CD14-positive monocyte (primary cell): ENCODE measurements around the gene EPHA4. TPM values are rescaled to one million over a fixed set of nuclear protein-coding genes. Genes with fewer than 3 reads are reported as not detected.

Source experiments
- DNase-seq, 3 donors: peaks; one replicate each; pipeline ENCODE4 v3.0.0-alpha.2; 2011 to 2022
- H2AFZ ChIP-seq: 2 replicates; pipeline ENCODE4 v1.6.0; 2012; ENCODE audit warnings: mild to moderate bottlenecking, low read depth, low read length, inconsistent platforms; ENCODE audit not compliant: insufficient read depth, poor library complexity, severe bottlenecking
- H3K27ac ChIP-seq, 2 donors: 1 replicate in 1 of 2; 2 replicates in 1 of 2; pipeline ENCODE4 v1.5.1; 2012 to 2013; ENCODE audit warnings: low read length in 2 of 2, control low read depth in 1 of 2, inconsistent platforms in 1 of 2, low read depth in 1 of 2, mild to moderate bottlenecking in 1 of 2
- H3K27me3 ChIP-seq, 2 donors: one replicate each; pipeline versions ENCODE4 v1.6.0 to v1.6.1; 2011 to 2013; ENCODE audit warnings: low read length in 2 of 2; ENCODE audit not compliant: control insufficient read depth in 2 of 2, insufficient read depth in 2 of 2
- H3K36me3 ChIP-seq, 2 donors: replicated peaks in 1 of 2; 1 replicate in 1 of 2; 2 replicates in 1 of 2; pipeline versions ENCODE4 v1.5.1 to v1.6.1; 2012 to 2013; ENCODE audit warnings: low read length in 2 of 2, control low read depth in 1 of 2, inconsistent platforms in 1 of 2, mild to moderate bottlenecking in 1 of 2; ENCODE audit not compliant: insufficient read depth in 2 of 2, control insufficient read depth in 1 of 2
- H3K4me1 ChIP-seq, 2 donors: 1 replicate in 1 of 2; 2 replicates in 1 of 2; pipeline versions ENCODE4 v1.5.1 to v1.6.1; 2012 to 2013; ENCODE audit warnings: low read length in 2 of 2, control low read depth in 1 of 2, inconsistent platforms in 1 of 2, mild to moderate bottlenecking in 1 of 2, moderate library complexity in 1 of 2; ENCODE audit not compliant: insufficient read depth in 2 of 2, control insufficient read depth in 1 of 2
- H3K4me2 ChIP-seq: replicated peaks from 2 replicates; pipeline ENCODE3; 2012; ENCODE audit warnings: low read length, moderate library complexity, mild to moderate bottlenecking; ENCODE audit not compliant: poor library complexity, severe bottlenecking; ENCODE audit errors: extremely low read depth
- H3K4me3 ChIP-seq, 3 experiments: fragments of 200-600 bp in 1 of 3; sonication (generic) in 1 of 3; replicated peaks in 1 of 3; 1 replicate in 2 of 3; 2 replicates in 1 of 3; pipeline ENCODE4 v1.5.1; 2011 to 2013; ENCODE audit warnings: low read length in 3 of 3, mild to moderate bottlenecking in 3 of 3, control low read depth in 2 of 3, low read depth in 2 of 3, inconsistent platforms in 1 of 3, moderate library complexity in 1 of 3
- H3K79me2 ChIP-seq: 2 replicates; pipeline ENCODE4 v1.6.0; 2012; ENCODE audit warnings: mild to moderate bottlenecking, control low read depth, inconsistent platforms, low read length, moderate library complexity; ENCODE audit not compliant: insufficient read depth
- H3K9ac ChIP-seq: 2 replicates; pipeline ENCODE4 v1.6.0; 2017; ENCODE audit warnings: low read length, mild to moderate bottlenecking; ENCODE audit not compliant: insufficient read depth, poor library complexity, severe bottlenecking
- H3K9me3 ChIP-seq, 2 donors: replicated peaks in 1 of 2; 1 replicate in 1 of 2; 2 replicates in 1 of 2; pipeline versions ENCODE4 v1.5.1 to v1.6.1; 2012 to 2013; ENCODE audit warnings: low read length in 2 of 2, control low read depth in 1 of 2; ENCODE audit not compliant: control insufficient read depth in 1 of 2, insufficient read depth in 1 of 2
- H4K20me1 ChIP-seq: 2 replicates; pipeline ENCODE4 v1.6.0; 2012; ENCODE audit warnings: mild to moderate bottlenecking, low read length, control low read depth, moderate library complexity; ENCODE audit not compliant: insufficient read depth
- H3K27ac Mint-ChIP-seq, 7 donors: one replicate each; pipeline ENCODE4 v1.8.0; 2020; ENCODE audit warnings: mild to moderate bottlenecking in 7 of 7, mixed read lengths in 7 of 7, moderate library complexity in 6 of 7, inconsistent platforms in 2 of 7
- H3K27me3 Mint-ChIP-seq, 3 donors: one replicate each; pipeline ENCODE4 v1.8.0; 2021 to 2022; ENCODE audit warnings: low read depth in 3 of 3, mild to moderate bottlenecking in 3 of 3, mixed read lengths in 3 of 3, moderate library complexity in 3 of 3, inconsistent platforms in 1 of 3
- H3K36me3 Mint-ChIP-seq, 2 donors: one replicate each; pipeline ENCODE4 v1.8.0; 2020; ENCODE audit warnings: mixed read lengths in 2 of 2, inconsistent platforms in 1 of 2, mild to moderate bottlenecking in 1 of 2
- H3K4me1 Mint-ChIP-seq: one replicate; pipeline ENCODE4 v1.8.0; 2020; ENCODE audit warnings: mild to moderate bottlenecking, mixed read lengths
- H3K4me3 Mint-ChIP-seq, 2 donors: one replicate each; pipeline ENCODE4 v1.8.0; 2020; ENCODE audit warnings: mild to moderate bottlenecking in 2 of 2, mixed read lengths in 2 of 2, moderate library complexity in 1 of 2
- H3K9me3 Mint-ChIP-seq, 7 donors: one replicate each; pipeline ENCODE4 v1.8.0; 2020 to 2022; ENCODE audit warnings: mixed read lengths in 7 of 7, mild to moderate bottlenecking in 6 of 7, moderate library complexity in 6 of 7, inconsistent platforms in 2 of 7
- WGBS: methylation state at CpG from one replicate; pipeline ENCODE4 v1.1.5; 2013; ENCODE audit warnings: missing lambda C conversion rate; ENCODE audit not compliant: insufficient coverage; 5-methylcytosine and 5-hydroxymethylcytosine counted together
- intact Hi-C, 2 donors: fragments of 100-400 bp; cut with micrococcal nuclease; formaldehyde crosslinking; loops; one replicate each; pipeline versions ENCODE4 v1.15.0 to v1.15.1; 2023
- polyA plus RNA-seq, 3 donors: library from polyadenylated mRNA; depleted of rRNA in 1 of 3; unstranded in 2 of 3; stranded (reverse) in 1 of 3; fragments of 300-500 nt in 2 of 3; fragments of >200 nt in 1 of 3; fragmentation: Illumina TruSeq in 2 of 3; gene quantifications; 1 replicate in 2 of 3; 2 replicates in 1 of 3; pipeline ENCODE4 v1.2.3, GENCODE V29; 2012 to 2021
- TF ChIP-seq, protein P1 (sequence below): fragments of 200-600 bp; IDR thresholded peaks from one replicate; pipeline ENCODE4 v1.8.0; 2022; ENCODE audit warnings: antibody characterized with exemption, mild to moderate bottlenecking

The EPHA4 gene
- polyA plus RNA-seq, 3 donors = 0.15 to 0.31 TPM; not detected in 1

DNA sequence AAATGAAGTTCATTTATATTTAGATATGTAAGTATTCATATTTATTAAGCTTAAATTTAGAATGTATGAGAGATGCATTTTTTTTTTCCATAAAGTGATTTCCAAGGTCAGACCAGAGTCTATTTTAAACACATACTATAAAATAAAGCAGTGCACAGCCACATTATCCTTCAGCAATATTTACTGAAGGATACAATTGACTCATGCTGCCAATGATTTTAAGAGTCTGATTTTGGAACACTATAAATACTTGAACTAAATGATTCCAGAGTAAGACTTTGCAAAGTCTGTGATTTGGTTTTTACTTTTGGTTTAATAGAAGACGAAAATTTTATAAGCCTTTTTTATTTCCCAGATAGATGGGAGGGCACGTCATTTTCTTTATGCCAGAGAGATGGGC lies 107.1 kb downstream of the EPHA4 start:
- Histone ChIP-seq H3K4me3 (no peak overlapping the region), H3K9ac (no peak overlapping the region), H3K27me3 (no peaks in the 10 kb centered on the region), H3K4me1 (peaks cover 6 to 7% of the 10 kb centered on the region in 2 donors), H3K36me3 (no peaks in the 10 kb centered on the region), H3K9me3 (no peaks in the 10 kb centered on the region), H2AFZ (no peak overlapping the region), H3K4me2 (no peak overlapping the region), H3K79me2 (no peaks in the 10 kb centered on the region), H4K20me1 (no peaks in the 10 kb centered on the region), H3K27ac (no peak overlapping the region)
- Mint-ChIP-seq H3K9me3 (peaks cover 0 to 3% (median 1%) of the 10 kb centered on the region in 7 donors), H3K27me3 (peaks cover 0 to 2% (median 0%) of the 10 kb centered on the region in 3 donors), H3K4me3 (no peak overlapping the region), H3K27ac (no peak overlapping the region), H3K36me3 (no peaks in the 10 kb centered on the region), H3K4me1 (peaks cover 9% of the 10 kb centered on the region)
- DNase-seq = no peak
- WGBS = no CpG with 5 or more reads among the region's 2 CpGs
- TF ChIP-seq, protein P1, sequence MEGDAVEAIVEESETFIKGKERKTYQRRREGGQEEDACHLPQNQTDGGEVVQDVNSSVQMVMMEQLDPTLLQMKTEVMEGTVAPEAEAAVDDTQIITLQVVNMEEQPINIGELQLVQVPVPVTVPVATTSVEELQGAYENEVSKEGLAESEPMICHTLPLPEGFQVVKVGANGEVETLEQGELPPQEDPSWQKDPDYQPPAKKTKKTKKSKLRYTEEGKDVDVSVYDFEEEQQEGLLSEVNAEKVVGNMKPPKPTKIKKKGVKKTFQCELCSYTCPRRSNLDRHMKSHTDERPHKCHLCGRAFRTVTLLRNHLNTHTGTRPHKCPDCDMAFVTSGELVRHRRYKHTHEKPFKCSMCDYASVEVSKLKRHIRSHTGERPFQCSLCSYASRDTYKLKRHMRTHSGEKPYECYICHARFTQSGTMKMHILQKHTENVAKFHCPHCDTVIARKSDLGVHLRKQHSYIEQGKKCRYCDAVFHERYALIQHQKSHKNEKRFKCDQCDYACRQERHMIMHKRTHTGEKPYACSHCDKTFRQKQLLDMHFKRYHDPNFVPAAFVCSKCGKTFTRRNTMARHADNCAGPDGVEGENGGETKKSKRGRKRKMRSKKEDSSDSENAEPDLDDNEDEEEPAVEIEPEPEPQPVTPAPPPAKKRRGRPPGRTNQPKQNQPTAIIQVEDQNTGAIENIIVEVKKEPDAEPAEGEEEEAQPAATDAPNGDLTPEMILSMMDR = no peak
- intact Hi-C loops = no loop called here

- H3K27ac Mint-ChIP-seq = peak overlapping the region in 1 of 7 donors; percentile 8
- peaks cover 0 to 3% (median 1%) of the 10 kb centered on the region in 7 donors for H3K9me3 Mint-ChIP-seq
- Histone ChIP-seq H3K27me3 (no peaks in the 10 kb centered on the region), H3K9ac (no peak overlapping the region), H3K9me3 (no peaks in the 10 kb centered on the region), H3K27ac (no peak overlapping the region), H4K20me1 (no peaks in the 10 kb centered on the region), H3K4me3 (no peak overlapping the region), H3K4me1 (peaks cover 6 to 7% of the 10 kb centered on the region in 2 donors), H3K36me3 (no peaks in the 10 kb centered on the region), H2AFZ (no peak overlapping the region), H3K79me2 (no peaks in the 10 kb centered on the region), H3K4me2 (no peak overlapping the region)
- TF ChIP-seq, protein P1 = no peak
- WGBS = no CpG with 5 or more reads among the region's 3 CpGs
- H3K36me3 Mint-ChIP-seq = no peaks in the 10 kb centered on the region
- no peak overlapping the region for H3K4me3 Mint-ChIP-seq
- peaks cover 9% of the 10 kb centered on the region for H3K4me1 Mint-ChIP-seq
- H3K27me3 Mint-ChIP-seq = peaks cover 0 to 2% (median 0%) of the 10 kb centered on the region in 3 donors
- DNase-seq = no peak
- intact Hi-C loops = no loop called here
Observed at GRCh38 chr2:221463241-221463896, 108.7 kb downstream of the EPHA4 start.
